HG02970 (cell line): ENCODE measurements around the gene CKM.
"Not testable (repeated sequence)": the region's sequence is repeated elsewhere in the genome, so short reads cannot be mapped to it uniquely, and the experiment has no call there.

Experiments used
- ATAC-seq: cut with Tn5 transposase; IDR thresholded peaks from one replicate; pipeline ENCODE4 v1.9.1; 2021; ENCODE audit warnings: mild to moderate bottlenecking, moderate library complexity, moderate number of reproducible peaks; ENCODE audit not compliant: unreplicated experiment, low FRiP score

The CKM gene

DNA sequence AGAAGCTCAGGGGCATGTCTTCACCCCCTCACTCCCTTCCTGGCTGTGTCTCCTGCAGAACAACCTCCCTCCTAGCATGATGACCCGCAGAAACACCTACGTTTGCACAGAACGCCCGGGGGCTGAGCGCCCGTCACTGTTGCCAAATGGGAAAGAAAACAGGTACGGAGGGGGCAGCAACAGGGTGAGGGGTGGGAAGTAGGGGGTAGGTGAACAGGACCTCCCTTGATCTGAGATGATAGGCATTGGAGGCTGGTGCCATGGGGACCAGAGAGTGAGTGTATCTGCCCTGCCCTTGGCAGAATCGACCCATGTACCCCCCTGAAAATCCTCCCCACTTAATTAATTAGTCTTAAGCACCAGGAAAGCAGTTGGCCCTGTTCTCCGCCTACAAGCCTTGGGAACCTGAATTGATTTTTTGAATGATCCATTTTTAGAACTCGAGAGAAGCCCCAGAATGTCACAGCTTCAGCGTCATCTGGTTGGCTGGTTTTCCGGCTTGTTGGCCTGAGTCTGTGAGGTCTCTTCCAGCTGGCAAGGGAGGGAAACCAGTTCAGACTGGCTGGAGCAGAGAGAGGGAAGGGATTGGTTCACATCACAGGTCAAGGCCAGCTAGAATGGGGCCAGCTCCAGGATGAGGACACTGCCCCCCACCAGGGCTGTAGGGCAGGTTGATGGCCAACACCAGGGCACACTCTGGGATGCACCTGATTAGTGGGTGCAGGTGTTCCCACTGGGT, 28.2 kb downstream of the CKM start:
- no peak for ATAC-seq

GRCh38 chr19:45293682-45294081, 29.0 kb downstream of the CKM start:
- no peak for ATAC-seq

DNA sequence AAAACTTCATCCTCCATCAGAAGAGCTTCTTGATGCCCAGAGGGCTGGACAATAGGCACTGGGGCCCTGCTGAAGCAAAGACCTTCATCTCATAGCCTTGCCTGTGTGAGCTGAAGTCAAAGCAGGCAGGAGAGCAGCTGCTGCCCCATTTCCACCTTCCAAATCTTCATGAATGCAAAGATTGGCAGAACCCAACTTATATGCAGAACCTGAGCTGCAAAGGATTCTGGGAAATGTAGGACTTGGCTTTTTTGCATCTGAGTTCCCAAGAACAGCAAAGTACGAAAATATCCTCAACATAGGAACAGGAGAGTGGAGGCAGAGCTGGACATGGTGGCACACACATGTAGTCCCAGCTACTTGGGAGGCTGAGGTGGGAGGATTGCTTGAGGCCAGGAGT, 30.8 kb downstream of the CKM start:
- no peak for ATAC-seq

- no peak for ATAC-seq
Measured at GRCh38 chr19:45290381-45290931, 32.2 kb downstream of the CKM start.

DNA sequence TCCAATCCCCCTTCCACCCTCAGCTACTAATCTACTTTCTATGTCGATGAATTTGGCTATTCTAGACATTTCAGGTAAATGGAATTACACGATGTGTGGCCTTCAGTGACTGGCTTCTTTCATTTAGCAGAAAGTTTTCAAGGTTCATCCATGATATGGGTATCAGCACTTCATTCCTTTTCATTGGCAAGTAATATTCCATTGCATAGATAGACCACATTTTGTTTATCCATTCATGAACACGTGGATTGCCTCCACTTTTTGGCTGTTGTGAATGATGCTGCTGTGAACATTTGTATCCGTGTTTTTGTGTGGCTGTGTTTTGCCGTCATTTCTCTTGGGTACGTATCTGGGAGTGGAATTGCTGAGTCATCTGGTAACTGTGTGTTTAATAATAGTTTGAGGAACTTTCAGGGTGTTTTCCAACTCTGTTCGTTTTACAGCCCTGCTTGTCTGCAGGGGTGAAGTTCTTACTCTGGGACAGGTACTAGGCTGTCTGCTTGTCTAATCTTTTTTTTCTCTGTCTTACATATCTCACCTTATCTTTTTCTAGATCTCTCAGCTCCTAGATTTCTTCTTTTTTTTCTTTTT, 39.1 kb downstream of the CKM start:
- ATAC-seq = no peak

DNA sequence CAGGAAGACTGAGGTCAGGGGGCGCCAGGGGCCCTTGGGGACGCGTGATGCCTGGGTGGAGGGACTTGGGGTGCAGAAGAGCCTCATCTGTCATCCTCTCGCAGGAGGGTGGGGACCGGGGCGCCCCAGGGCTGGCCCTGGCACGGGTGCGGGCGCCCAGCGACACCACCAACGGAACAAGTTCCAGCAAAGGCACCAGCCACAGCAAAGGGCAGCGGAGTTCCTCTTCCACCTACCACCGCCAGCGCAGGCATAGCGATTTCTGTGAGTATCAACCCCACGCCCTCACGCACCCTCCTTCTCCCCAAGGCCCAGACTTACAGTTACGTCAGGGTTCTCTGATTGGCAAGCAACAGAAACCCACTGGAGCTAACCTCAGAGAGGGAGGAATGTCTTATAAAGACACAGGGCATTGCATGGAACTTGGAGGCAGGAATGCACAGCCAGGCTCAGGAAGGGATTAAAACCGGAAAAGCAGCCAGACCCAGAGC, 42.2 kb downstream of the CKM start:
- ATAC-seq = no peak

GRCh38 chr19:45279587-45280192, 43.0 kb downstream of the CKM start:
- no peak for ATAC-seq

DNA sequence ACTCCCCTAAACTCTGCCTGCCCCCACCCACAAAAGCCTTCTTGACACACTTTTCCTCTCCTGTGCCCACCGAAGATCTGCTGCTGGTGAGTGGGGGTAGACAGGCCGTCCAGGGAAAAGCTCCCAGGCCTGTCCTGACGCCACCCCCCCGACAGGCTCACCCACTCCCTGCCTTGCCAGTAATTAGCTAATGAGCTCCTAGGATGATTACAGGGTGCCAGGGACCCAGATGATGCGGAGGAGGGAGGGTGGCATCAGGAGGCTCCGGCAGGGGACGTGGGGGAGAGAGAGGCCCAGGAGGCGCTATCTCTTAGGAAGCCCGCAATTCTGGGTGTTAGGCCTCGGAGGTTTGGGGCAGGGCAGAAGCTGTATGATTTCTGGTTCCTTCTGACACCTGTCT, 44.6 kb downstream of the CKM start:
- ATAC-seq = no peak

DNA sequence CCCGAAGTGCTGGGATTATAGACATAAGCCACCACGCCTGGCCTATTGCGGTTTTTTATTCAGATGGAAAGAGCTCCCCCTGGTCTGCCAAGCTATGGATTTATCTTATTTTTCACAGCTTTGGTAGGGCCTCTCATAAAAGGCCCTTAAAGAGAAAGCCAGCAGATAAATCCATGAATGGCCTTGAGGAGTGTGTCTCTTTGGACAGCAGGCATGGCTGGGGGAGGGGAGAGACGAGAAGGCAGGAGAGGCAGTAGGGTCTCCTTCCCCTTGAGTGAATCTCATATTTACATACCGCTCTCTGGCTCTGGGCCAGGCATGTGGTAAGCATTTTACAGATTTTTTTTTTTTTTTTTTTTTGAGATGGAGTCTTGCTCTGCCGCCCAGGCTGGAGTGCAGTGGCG, 46.4 kb downstream of the CKM start:
- no peak for ATAC-seq

GRCh38 chr19:45275370-45275971, 47.2 kb downstream of the CKM start:
- no peak for ATAC-seq

GRCh38 chr19:45273521-45273855, 49.2 kb downstream of the CKM start:
- no peak for ATAC-seq

GRCh38 chr19:45271735-45272108, 51.0 kb downstream of the CKM start:
- ATAC-seq = no peak

DNA sequence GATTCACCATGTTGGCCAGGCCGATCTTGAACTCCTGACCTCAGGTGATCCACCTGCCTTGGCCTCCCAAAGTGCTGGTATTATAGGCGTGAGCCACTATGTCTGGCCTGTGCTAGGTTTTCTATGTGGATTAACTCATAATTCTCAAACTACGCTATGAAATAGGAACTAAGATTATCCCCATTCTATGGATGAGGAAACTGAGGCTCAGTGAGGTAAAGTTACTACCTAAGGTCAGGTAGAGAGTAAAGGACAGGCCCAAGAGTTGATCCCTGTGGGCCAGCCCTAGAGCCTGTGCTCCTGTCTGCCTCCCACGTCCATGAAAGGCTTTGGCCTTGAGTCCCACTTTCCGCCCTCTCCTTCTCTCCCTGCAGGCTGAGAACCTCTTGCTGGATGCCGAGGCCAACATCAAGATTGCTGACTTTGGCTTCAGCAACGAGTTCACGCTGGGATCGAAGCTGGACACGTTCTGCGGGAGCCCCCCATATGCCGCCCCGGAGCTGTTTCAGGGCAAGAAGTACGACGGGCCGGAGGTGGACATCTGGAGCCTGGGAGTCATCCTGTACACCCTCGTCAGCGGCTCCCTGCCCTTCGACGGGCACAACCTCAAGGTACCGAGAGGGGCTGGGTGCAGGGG, 51.5 kb downstream of the CKM start:
- ATAC-seq = no peak

DNA sequence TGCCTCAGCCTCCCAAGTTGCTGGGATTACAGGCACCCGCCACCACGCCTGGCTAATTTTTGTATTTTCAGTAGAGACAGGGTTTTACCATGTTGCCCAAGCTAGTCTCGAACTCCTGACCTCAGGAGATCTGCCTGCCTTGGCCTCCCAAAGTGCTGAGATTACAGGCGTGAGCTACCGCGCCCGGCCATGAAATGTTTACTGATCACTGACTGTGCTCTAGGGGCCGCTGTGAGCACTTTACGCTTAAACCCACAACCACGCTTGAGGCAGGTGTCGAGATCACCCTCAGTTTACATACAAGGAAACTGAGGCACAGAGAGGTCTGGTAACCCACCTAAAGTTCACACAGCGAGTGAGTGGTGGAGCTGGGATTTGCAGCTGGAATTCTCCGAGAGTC, 52.7 kb downstream of the CKM start:
- ATAC-seq = not testable (repeated sequence)

DNA sequence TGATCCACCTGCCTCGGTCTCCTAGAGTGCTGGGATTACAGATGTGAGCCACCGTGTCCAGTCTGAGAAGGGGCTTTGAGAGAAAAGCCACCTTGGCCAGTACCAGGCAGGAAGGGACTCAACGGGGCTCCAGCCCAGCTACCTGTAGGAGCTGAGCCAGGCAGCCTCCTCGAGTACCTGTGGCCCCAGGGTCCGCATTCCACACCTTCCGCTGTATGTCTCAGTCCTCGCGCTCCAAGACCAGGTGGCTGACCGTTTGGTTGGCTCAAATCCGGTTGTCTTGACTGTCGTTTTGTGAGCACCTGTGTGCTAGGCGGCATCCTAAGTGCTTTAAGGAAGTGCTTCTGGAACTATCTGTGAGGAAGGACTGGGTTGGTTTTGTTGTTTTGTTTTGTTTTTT, 55.4 kb downstream of the CKM start:
- ATAC-seq = no peak

DNA sequence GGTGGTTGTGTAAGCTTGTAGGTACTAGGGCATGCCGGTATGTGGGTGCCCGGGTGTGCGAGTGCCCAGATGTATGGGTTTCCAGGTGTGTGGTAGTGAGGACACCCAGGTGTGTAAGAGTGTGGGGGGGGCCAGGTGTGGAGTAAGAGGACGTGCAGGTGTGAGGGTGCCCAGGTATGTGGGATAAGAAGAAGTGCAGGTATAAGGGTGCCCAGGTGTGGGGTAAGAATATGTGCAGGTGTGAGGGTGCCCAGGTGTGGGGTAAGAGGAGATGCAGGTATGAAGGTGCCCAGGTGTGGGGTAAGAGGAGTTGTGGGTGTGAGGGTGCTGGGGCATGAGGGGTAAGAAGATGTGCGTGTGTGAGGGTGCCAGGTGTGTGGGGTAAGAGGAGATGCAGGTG, 57.3 kb downstream of the CKM start:
- ATAC-seq = no peak

GRCh38 chr19:45264781-45265317, 57.8 kb downstream of the CKM start:
- ATAC-seq = no peak

GRCh38 chr19:45263013-45263412, 59.7 kb downstream of the CKM start:
- ATAC-seq = no peak

DNA sequence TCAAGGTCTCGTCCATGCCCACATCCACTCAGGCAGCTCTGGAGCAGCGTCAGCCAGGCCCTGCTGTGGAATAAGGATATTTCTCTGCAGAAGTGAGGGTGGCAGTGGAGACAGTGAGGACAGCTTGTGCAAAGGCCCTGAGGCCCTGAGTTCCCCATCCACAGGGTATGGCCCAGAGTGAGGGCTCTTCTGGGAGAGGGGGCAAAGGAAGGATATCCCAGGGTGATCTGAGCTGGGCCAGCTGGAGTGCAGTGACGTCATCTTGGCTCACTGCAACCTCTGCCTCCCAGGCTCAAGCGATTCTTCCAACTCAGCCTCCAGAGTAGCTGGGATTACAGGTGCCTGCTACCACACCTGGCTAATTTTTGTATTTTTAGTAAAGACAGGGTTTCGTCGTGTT, 60.1 kb downstream of the CKM start:
- ATAC-seq = no peak

- no peak for ATAC-seq
Measured at GRCh38 chr19:45258862-45259261, 63.8 kb downstream of the CKM start.

DNA sequence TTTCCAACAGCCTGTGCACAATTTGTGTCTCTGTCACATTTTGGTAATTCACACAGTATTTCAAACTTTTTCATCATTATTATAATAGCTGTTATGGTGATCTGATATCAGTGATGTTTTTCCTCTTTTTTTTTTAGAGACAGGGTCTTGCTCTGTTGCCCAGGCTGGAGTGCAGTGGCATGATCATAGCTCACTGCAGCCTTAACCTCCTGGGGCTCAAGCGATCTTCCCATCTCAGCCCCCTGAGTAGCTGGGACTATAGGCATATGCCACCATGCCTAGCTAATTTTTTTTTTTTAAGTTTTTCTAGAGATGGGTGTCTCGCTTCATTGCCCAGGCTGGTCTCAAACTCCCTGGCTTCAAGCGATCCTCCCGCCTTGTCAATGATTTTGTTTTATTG, 65.8 kb downstream of the CKM start:
- ATAC-seq = no peak
